Parathyroid adenoma (tissue), 2 donors: ENCODE results near the gene C20orf204.

ENCODE experiments used
- H2AFZ ChIP-seq: fragments of 300-600 bp; sonication (generic); one replicate; pipeline ENCODE4 v1.7.0; 2017; ENCODE audit warnings: antibody characterized with exemption, mild to moderate bottlenecking
- H3K27ac ChIP-seq: fragments of 300-600 bp; sonication (generic); one replicate; pipeline ENCODE4 v1.7.0; 2017
- H3K27me3 ChIP-seq: fragments of 300-600 bp; sonication (generic); one replicate; pipeline ENCODE4 v1.7.0; 2017; ENCODE audit warnings: low read length; ENCODE audit not compliant: control insufficient read depth, insufficient read depth
- H3K36me3 ChIP-seq: fragments of 300-600 bp; sonication (generic); one replicate; pipeline ENCODE4 v1.7.0; 2017; ENCODE audit warnings: low read length; ENCODE audit not compliant: control insufficient read depth, insufficient read depth
- H3K4me1 ChIP-seq: fragments of 300-600 bp; sonication (generic); one replicate; pipeline ENCODE4 v1.7.0; 2017; ENCODE audit warnings: control low read depth
- H3K4me2 ChIP-seq: fragments of 300-600 bp; sonication (generic); one replicate; pipeline ENCODE4 v1.7.0; 2017; ENCODE audit warnings: low read length
- H3K4me3 ChIP-seq: fragments of 300-600 bp; sonication (generic); one replicate; pipeline ENCODE4 v1.7.0; 2017; ENCODE audit warnings: low read depth, low read length
- H3K79me2 ChIP-seq: fragments of 300-600 bp; sonication (generic); one replicate; pipeline ENCODE4 v1.7.0; 2017; ENCODE audit warnings: control low read depth
- H3K9ac ChIP-seq: fragments of 300-600 bp; sonication (generic); one replicate; pipeline ENCODE4 v1.7.0; 2017; ENCODE audit warnings: mild to moderate bottlenecking
- H3K9me3 ChIP-seq: fragments of 300-600 bp; sonication (generic); one replicate; pipeline ENCODE4 v1.7.0; 2017; ENCODE audit warnings: low read length; ENCODE audit not compliant: control insufficient read depth
- CTCF ChIP-seq: fragments of 300-600 bp; sonication (generic); IDR thresholded peaks from one replicate; pipeline ENCODE4 v1.7.0; 2017; ENCODE audit warnings: antibody characterized with exemption, mild to moderate bottlenecking
- donor health status: primary hyperparathyroidism.

The C20orf204 gene

GRCh38 chr20:64062276-64062595 lies 26.3 kb downstream of the C20orf204 start:
- TF ChIP-seq CTCF = no peak
- peak overlapping the region; percentile 88 for H3K4me2 ChIP-seq
- no peaks in the 10 kb centered on the region for H3K36me3 ChIP-seq
- peaks cover 5% of the 10 kb centered on the region for H3K79me2 ChIP-seq
- peaks cover 20% of the 10 kb centered on the region for H3K4me1 ChIP-seq
- H3K27me3 ChIP-seq = no peaks in the 10 kb centered on the region
- H2AFZ ChIP-seq = peak overlapping the region; percentile 92
- no peaks in the 10 kb centered on the region for H3K9me3 ChIP-seq
- peak overlapping the region; percentile 71 for H3K4me3 ChIP-seq
- peak overlapping the region; percentile 87 for H3K27ac ChIP-seq
- peak overlapping the region; percentile 22 for H3K9ac ChIP-seq

GRCh38 chr20:64062596-64063388 lies 26.8 kb downstream of the C20orf204 start, which contains the start of gene TCEA2:
Gene TCEA2 (plus strand): TSS chr20:64063198. CDS start chr20:64063313, 115 bp downstream.
- TF ChIP-seq CTCF = no peak
- peaks cover 5% of the 10 kb centered on the region for H3K79me2 ChIP-seq
- H3K4me2 ChIP-seq = peak within 1 kb of the TSS; percentile 98
- no peaks in the 10 kb centered on the region for H3K27me3 ChIP-seq
- peak within 1 kb of the TSS; percentile 71 for H3K4me3 ChIP-seq
- H3K9ac ChIP-seq = peak within 1 kb of the TSS; percentile 57
- peaks cover 20% of the 10 kb centered on the region for H3K4me1 ChIP-seq
- H2AFZ ChIP-seq = peak within 1 kb of the TSS; percentile 92
- no peaks in the 10 kb centered on the region for H3K9me3 ChIP-seq
- no peaks in the 10 kb centered on the region for H3K36me3 ChIP-seq
- peak within 1 kb of the TSS; percentile 87 for H3K27ac ChIP-seq

GRCh38 chr20:64063389-64064144 lies 27.6 kb downstream of the C20orf204 start:
- Histone ChIP-seq H3K4me1 (peaks cover 20% of the 10 kb centered on the region), H3K27me3 (no peaks in the 10 kb centered on the region), H3K36me3 (no peaks in the 10 kb centered on the region), H3K4me2 (peak overlapping the region; percentile 98), H3K4me3 (peak overlapping the region; percentile 71), H3K9ac (peak overlapping the region; percentile 57), H3K79me2 (peaks cover 5% of the 10 kb centered on the region), H2AFZ (peak overlapping the region; percentile 79), H3K27ac (peak overlapping the region; percentile 68), H3K9me3 (no peaks in the 10 kb centered on the region)
- TF ChIP-seq CTCF = no peak

GRCh38 chr20:64064145-64064698 lies 28.2 kb downstream of the C20orf204 start:
- Histone ChIP-seq H3K36me3 (no peaks in the 10 kb centered on the region), H3K4me1 (peaks cover 20% of the 10 kb centered on the region), H3K27me3 (no peaks in the 10 kb centered on the region), H2AFZ (peak overlapping the region; percentile 79), H3K4me3 (peak overlapping the region; percentile 71), H3K9me3 (no peaks in the 10 kb centered on the region), H3K27ac (peak overlapping the region; percentile 68), H3K9ac (no peak overlapping the region), H3K79me2 (peaks cover 5% of the 10 kb centered on the region), H3K4me2 (peak overlapping the region; percentile 98)
- TF ChIP-seq CTCF = no peak
